GM08714 (cell line): ENCODE data around the gene GOLIM4.

Source experiments
- H3K4me3 ChIP-seq: fragments of 200-500 bp; sonication (Bioruptor generic); 2 replicates; pipeline ENCODE4 v1.5.1; 2014; ENCODE audit warnings: mild to moderate bottlenecking, low read length, inconsistent platforms
- ZNF274 ChIP-seq: IDR thresholded peaks from 2 replicates; pipeline ENCODE4 v1.6.1; 2012; ENCODE audit warnings: mild to moderate bottlenecking, low read depth, low read length

The GOLIM4 gene

GRCh38 chr3:168116279-168116678 lies 20.6 kb upstream of the GOLIM4 start:
- no peak for TF ChIP-seq ZNF274
- no peak overlapping the region for H3K4me3 ChIP-seq

- no peak for TF ChIP-seq ZNF274
- H3K4me3 ChIP-seq: no peak overlapping the region
Measured at GRCh38 chr3:168113848-168114247, 18.1 kb upstream of the GOLIM4 start.

- no peak overlapping the region for H3K4me3 ChIP-seq
- no peak for TF ChIP-seq ZNF274
Measured at GRCh38 chr3:168112894-168113293, 17.2 kb upstream of the GOLIM4 start.

- no peak overlapping the region for H3K4me3 ChIP-seq
- no peak for TF ChIP-seq ZNF274
Measured at GRCh38 chr3:168104361-168104760, 8.6 kb upstream of the GOLIM4 start.

GRCh38 chr3:168102735-168103410 lies 7.1 kb upstream of the GOLIM4 start:
- no peak overlapping the region for H3K4me3 ChIP-seq

GRCh38 chr3:168100777-168101492 lies 5.2 kb upstream of the GOLIM4 start:
- TF ChIP-seq ZNF274: no peak
- no peak overlapping the region for H3K4me3 ChIP-seq

More at GRCh38 chr3:168102735-168103410, 7.1 kb upstream of the GOLIM4 start:
- TF ChIP-seq ZNF274: no peak

- no peak overlapping the region for H3K4me3 ChIP-seq
- TF ChIP-seq ZNF274: no peak
Measured at GRCh38 chr3:168097381-168097780, 1.7 kb upstream of the GOLIM4 start.

GRCh38 chr3:168096210-168096652 lies 507 bp upstream of the GOLIM4 start:
- H3K4me3 ChIP-seq: peak overlapping the region; percentile 68
- no peak for TF ChIP-seq ZNF274

GRCh38 chr3:168094877-168095610 lies 680 bp downstream of the GOLIM4 start:
- no peak for TF ChIP-seq ZNF274
- H3K4me3 ChIP-seq: peak overlapping the region; percentile 68

- TF ChIP-seq ZNF274: no peak
- peak overlapping the region; percentile 68 for H3K4me3 ChIP-seq
Measured at GRCh38 chr3:168094580-168094876, 1.2 kb downstream of the GOLIM4 start.

GRCh38 chr3:168093790-168094189 lies 1.9 kb downstream of the GOLIM4 start:
- TF ChIP-seq ZNF274: no peak
- peak overlapping the region; percentile 68; the same call in 1 of the 2 replicates for H3K4me3 ChIP-seq

GRCh38 chr3:168093229-168093628 lies 2.5 kb downstream of the GOLIM4 start:
- peak overlapping the region; percentile 68 for H3K4me3 ChIP-seq
- TF ChIP-seq ZNF274: no peak

- H3K4me3 ChIP-seq: no peak overlapping the region
- no peak for TF ChIP-seq ZNF274
Measured at GRCh38 chr3:168091941-168092340, 3.8 kb downstream of the GOLIM4 start.

- no peak overlapping the region for H3K4me3 ChIP-seq
- TF ChIP-seq ZNF274: no peak
Measured at GRCh38 chr3:168091302-168091858, 4.3 kb downstream of the GOLIM4 start.
